ENCODE results near the gene ZNF618.

GRCh38 chr9:114025196-114025753 is 149.2 kb downstream of the ZNF618 start:
- TF ChIP-seq CTCF (conservative IDR thresholded peaks at IDR 0.05; ENCODE audit: low read depth, low read length) (no peak), EZH2 (IDR thresholded peaks at IDR 0.05; ENCODE audit: low read length, unreplicated experiment) (no peak)

Data from PC-3 (cell line).